GM18870 (cell line): ENCODE measurements around the gene GRIN2A.

Experiments used
- ATAC-seq: cut with Tn5 transposase; IDR thresholded peaks from one replicate; pipeline ENCODE4 v1.9.1; 2021; ENCODE audit warnings: moderate library complexity; ENCODE audit not compliant: unreplicated experiment

GRIN2A gene

GRCh38 chr16:9826656-9827055 is 355.6 kb downstream of the GRIN2A start:
- ATAC-seq, result no peak

GRCh38 chr16:9824200-9825068 is 357.8 kb downstream of the GRIN2A start:
- no peak for ATAC-seq

DNA sequence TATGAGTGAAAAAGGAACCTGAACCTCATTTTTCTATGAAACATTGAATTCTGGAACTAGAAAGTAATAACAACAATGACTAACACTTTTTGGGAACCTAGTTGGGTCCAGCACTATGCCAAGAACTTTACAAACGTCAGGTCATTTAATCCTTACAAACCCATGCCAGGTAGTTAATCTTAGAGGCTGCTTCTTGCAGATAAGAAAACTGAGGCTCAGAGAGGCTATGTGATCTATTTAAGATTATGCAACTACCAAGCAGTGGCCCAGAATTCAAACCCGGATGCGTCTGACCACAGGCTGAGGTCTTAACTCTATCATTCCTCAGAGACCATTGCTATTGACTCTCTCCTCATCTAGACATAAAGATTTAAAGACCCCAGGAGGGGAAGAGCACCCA is 358.7 kb downstream of the GRIN2A start:
- no peak for ATAC-seq

- ATAC-seq, result no peak
These were observed 360.3 kb downstream of the GRIN2A start for GRCh38 chr16:9821970-9822369.

DNA sequence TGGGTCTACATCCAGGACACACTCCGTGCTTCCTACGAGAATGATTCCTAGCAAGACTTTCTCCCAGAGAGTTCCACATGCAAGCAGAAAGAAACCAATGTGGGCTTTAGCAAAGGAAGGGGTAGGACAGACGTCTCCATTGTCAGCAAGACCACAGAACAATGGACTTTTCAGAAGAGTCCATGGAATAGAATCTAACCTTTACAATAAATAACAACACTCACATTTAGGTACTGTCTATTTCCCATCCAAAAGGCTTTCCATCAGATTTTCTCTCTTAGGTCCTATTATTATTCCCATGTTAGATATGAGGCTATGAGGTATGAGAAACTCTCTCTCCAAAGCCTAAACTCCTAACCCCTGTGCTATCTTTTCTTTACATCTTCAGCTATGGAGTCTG is 360.9 kb downstream of the GRIN2A start:
- ATAC-seq, result no peak

GRCh38 chr16:9820476-9821246 is 361.6 kb downstream of the GRIN2A start:
- no peak for ATAC-seq

DNA sequence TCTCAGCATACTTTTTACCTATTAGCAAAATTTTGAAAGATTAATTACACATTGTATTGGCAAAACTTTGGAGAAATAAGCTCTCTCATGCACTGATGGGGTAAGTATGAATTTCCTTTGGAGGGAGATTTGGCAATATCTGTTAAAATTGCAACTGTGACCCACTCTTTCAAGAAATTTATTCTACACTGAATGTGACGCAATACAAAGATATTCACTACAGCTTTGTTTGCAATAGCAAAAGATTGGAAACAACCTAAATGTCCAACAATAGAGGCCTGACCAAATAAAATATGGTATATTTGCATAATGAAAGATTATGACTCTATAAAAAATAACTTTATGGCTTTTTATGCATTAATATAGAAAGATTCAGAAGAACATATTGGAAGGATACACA is 363.5 kb downstream of the GRIN2A start:
- no peak for ATAC-seq

DNA sequence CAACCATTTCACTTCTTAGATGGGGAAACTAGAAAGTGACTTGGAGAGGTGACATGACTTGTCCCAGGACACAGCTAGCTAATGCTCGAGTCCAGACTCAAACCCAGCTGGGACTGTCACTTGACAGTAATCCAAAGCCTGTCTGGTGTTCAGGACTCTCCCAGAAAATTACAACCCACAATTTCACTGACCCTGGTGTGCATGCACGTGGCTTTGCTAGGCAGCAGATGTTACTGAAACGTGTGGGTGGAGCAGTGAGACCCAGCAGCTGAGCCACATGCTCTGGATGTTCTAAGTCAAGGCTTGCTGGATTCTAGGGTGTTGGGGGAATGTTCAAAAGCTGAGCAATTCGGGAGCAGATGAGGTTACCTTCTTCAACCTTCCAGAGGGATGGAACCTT is 364.6 kb downstream of the GRIN2A start:
- no peak for ATAC-seq

DNA sequence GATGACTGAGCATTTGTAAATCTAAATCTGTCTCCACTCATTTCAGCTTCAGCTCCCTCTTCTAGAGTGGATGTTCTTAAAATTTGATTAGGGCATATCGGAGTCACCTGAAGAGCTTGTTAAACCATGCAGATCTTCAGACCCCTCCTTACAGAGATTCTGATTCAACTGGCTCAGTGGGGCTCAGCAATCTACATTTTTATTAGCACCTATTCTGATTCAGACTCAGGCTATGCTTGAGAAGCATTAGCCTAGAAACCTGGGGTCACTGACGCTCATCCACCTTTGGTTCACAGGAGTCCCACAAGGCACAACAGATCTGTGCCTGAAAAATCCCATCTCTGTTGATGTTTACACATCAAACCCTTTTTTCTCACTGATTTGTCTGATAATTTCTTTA is 365.6 kb downstream of the GRIN2A start:
- no peak for ATAC-seq

DNA sequence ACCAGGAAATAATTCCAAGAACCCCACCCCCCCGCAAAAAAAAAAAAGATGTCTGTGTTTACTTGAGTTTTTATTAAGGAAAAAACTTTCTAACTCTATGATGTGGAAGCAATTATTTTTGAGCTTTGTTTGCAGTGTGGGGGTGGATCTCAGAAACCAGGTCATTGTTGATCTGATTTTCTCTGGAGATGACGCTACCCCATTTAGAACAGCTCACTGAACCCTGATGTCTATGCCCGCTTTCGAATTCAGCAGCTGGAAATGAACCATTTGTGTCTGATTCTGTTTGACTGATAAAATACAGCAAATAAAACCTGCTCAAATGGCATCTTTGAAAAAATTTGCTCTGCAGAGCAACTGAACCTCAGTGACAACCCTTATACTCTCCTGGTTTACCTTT is 368.6 kb downstream of the GRIN2A start:
- no peak for ATAC-seq

- ATAC-seq, result no peak
These were observed 374.0 kb downstream of the GRIN2A start for GRCh38 chr16:9808210-9808609.

- ATAC-seq, result no peak
These were observed 374.9 kb downstream of the GRIN2A start for GRCh38 chr16:9807302-9807701.

DNA sequence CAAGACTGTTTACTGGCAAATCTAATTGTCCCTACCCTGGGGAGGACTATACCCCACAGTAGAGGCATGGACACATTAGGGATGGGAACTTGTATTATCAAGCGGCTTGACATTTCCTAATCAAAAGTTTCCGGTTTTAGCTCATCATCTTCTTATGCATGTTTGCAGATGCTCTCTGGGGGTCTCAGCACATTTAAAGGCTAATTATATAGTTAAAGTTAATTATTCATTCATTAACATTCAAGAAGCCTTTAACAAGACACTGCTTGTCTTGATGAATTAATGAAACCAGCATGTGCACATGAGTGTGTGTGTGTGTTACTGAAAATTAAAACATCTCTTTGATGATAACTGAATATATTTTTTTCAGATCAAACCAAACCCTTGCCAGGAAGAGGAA is 377.1 kb downstream of the GRIN2A start:
- no peak for ATAC-seq

- no peak for ATAC-seq
These were observed 380.1 kb downstream of the GRIN2A start for GRCh38 chr16:9802160-9802559.

DNA sequence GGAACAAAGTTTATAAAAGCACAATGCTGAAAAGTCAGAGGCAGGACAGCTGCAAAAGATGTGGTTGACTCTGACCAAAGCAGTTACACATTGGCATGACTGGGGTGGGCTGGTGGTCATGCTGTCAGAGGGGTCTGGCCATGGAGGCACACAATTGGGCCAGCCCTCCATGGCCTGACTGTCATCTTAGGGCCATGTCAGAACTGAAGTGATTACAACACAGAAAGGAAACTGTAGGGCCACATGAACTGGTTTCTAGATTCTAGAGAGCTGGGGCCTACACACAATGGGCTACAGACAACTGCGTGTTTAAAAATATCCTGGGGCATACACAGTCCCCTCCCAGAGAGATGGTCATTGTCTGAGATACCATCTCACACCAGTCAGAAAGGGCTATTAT is 380.6 kb downstream of the GRIN2A start:
- ATAC-seq, result no peak

DNA sequence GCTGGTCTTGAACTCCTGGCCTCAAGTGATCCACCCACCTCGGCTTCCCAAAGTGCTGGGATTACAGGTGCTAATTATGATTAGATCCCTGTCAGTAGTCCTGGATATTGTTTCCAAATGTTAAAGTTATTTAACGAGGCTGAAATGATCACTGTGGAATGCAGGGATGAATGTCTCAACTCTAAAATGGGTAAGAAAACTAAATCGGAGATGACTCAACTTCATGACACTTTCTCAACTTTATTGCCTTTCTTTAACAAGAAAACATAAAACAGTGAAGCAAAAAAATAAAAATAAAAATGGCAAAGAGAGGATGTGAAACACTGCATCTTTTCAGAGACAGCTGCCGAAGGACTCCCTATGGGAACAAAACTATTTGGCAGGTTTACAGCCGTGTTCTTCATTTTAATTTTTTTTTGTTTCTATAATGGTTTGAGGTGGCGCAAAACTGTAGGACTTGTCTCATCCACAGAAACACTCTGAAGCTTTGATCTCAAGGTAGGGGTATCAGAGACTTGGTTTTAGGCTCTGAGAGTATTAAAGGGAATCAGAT is 382.0 kb downstream of the GRIN2A start:
- no peak for ATAC-seq

DNA sequence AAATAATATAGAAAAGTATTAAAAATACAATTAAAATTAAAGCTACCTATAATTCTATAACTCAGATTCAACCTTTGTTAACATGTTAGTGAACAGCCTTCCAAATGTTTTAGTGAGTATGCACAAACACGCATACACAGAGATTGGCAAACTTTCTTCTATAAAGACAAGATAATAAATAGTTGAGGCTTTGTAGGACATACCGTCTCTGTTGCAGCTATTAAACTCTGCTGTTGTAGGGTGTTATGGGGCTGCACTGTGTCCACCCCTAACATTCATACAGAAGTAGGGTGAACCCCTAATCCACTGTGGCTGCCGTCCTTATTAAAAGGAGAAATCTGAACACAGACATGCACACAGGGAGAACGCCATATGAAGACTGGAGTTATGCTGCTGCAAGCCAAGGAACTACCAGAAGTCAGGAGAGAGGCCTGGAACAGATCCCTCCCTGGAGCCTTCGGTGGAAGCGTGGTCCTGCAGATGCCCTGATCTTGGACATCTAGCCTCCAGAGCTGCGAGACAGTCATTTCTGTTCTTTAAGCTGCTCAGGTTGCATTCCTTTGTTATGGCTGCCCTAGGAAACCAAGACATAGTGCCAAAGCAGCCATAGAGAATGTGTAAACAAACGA is 383.2 kb downstream of the GRIN2A start:
- ATAC-seq, result no peak

DNA sequence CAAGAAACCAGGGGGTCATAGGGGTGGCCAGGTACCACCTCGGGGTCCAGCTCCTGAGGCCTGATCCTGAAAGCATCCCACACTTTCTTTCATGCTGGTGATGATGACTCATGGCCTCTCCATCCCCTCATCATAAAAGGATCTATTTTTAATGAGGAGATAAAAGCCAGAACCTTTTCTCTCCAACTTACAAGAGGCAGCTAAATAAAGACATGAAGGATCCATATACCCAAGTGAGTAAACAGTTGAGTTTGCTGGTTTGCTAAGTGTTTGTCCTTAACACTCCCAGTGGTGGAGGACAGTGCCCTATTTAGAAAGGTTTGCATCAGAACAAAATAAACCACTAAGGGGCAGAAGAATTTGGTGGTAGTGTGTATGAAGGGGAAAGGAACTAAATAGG is 383.8 kb downstream of the GRIN2A start:
- no peak for ATAC-seq

GRCh38 chr16:9797306-9797705 is 384.9 kb downstream of the GRIN2A start:
- no peak for ATAC-seq

- ATAC-seq, result no peak
These were observed 388.6 kb downstream of the GRIN2A start for GRCh38 chr16:9793623-9794022.

DNA sequence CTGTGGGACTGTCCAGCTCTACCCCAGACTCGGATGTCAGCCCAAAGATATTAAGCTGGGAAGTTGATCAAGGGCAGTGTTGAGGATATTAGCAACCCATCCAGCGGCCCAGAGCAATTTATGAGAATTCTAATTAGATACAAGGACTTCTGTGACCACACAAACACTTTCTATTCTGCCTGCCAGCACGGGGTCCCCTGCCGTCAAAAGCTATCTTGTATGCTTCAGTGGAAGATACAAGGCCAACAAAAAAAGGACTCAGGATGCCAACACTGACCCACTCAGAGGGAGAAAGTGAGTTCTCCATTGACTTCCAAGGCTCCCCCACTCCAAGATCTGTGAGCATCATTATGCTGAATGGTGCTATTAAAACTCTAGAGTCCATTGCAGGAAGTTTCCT is 390.7 kb downstream of the GRIN2A start:
- ATAC-seq, result no peak

GRCh38 chr16:9790199-9790598 is 392.0 kb downstream of the GRIN2A start:
- no peak for ATAC-seq
